OCI-LY7 (cell line): Measurements from ENCODE around the gene DNAI7. TPM values are rescaled to one million over a fixed set of nuclear protein-coding genes. Genes with fewer than 3 reads are reported as not detected.

Source experiments
- BruUV-seq: library from RNA; stranded (reverse); fragments of 400-500 nt; replicated peaks from 2 replicates; lab custom pipeline; 2021; lab: Mats Ljungman, UMichigan
- CTCF ChIA-PET: fragments of 300-600 bp; sonication (Branson Sonifier 250); formaldehyde crosslinking; loops from one replicate; lab custom pipeline; 2022; ENCODE audit warnings: antibody characterized with exemption; ENCODE audit not compliant: unreplicated experiment; lab: Charles Lee
- POLR2A ChIA-PET: fragments of 300-600 bp; sonication (Branson Sonifier 250); formaldehyde crosslinking; loops from one replicate; lab custom pipeline; 2022; ENCODE audit warnings: antibody characterized with exemption; lab: Charles Lee
- DNase-seq: peaks from one replicate; pipeline ENCODE4 v3.0.0-alpha.2; 2015; ENCODE audit warnings: low spot score
- H2AFZ ChIP-seq: fragments of 200-600 bp; sonication (generic), shearing (Covaris generic); 2 replicates; pipeline ENCODE4 v1.6.1; 2014; ENCODE audit warnings: mild to moderate bottlenecking, antibody characterized with exemption, low read length, moderate library complexity
- H3K27ac ChIP-seq: fragments of 200-600 bp; sonication (generic); 2 replicates; pipeline ENCODE4 v1.5.1; 2014; ENCODE audit warnings: mixed run types, low read depth, mild to moderate bottlenecking, moderate library complexity, low read length, inconsistent platforms; ENCODE audit not compliant: poor library complexity, severe bottlenecking
- H3K36me3 ChIP-seq: fragments of 200-600 bp; sonication (generic); 2 replicates; pipeline ENCODE4 v1.6.1; 2014; ENCODE audit warnings: mild to moderate bottlenecking, antibody characterized with exemption, low read length, moderate library complexity, mixed read lengths; ENCODE audit not compliant: insufficient read depth
- H3K4me1 ChIP-seq: fragments of 200-600 bp; sonication (generic); 2 replicates; pipeline ENCODE4 v1.5.1; 2014; ENCODE audit warnings: mild to moderate bottlenecking, low read length; ENCODE audit not compliant: insufficient read depth, poor library complexity, severe bottlenecking
- H3K4me2 ChIP-seq: fragments of 200-600 bp; sonication (generic); 2 replicates; pipeline ENCODE4 v1.6.1; 2014; ENCODE audit warnings: mild to moderate bottlenecking, low read length
- H3K4me3 ChIP-seq: fragments of 200-600 bp; sonication (generic); 2 replicates; pipeline ENCODE4 v1.5.1; 2014; ENCODE audit warnings: mild to moderate bottlenecking, low read depth, low read length; ENCODE audit not compliant: poor library complexity, severe bottlenecking
- H3K79me2 ChIP-seq: fragments of 200-600 bp; sonication (generic); 2 replicates; pipeline ENCODE4 v1.6.1; 2016; ENCODE audit warnings: low read depth, mild to moderate bottlenecking, low read length, moderate library complexity, mixed read lengths; ENCODE audit not compliant: insufficient read depth
- H3K9me2 ChIP-seq: fragments of 200-600 bp; sonication (generic); 2 replicates; pipeline ENCODE4 v1.6.1; 2016; ENCODE audit warnings: mild to moderate bottlenecking, low read length, mixed read lengths; ENCODE audit not compliant: insufficient read depth
- H3K9me3 ChIP-seq: fragments of 200-600 bp; sonication (generic); 2 replicates; pipeline ENCODE4 v1.6.1; 2014; ENCODE audit warnings: mild to moderate bottlenecking, mixed run types, low read length, mixed read lengths
- H4K20me1 ChIP-seq: fragments of 200-600 bp; sonication (generic); 2 replicates; pipeline ENCODE4 v1.6.1; 2014; ENCODE audit warnings: mild to moderate bottlenecking, antibody characterized with exemption, low read length, moderate library complexity, mixed read lengths; ENCODE audit not compliant: insufficient read depth
- EZH2phosphoT487 ChIP-seq: fragments of 200-600 bp; sonication (generic); IDR thresholded peaks from 2 replicates; pipeline ENCODE4 v1.6.1; 2018; ENCODE audit warnings: low read depth, borderline replicate concordance, mild to moderate bottlenecking, mixed run types, antibody characterized with exemption, low read length, moderate library complexity, mixed read lengths
- intact Hi-C: fragments of 100-400 bp; cut with micrococcal nuclease; formaldehyde crosslinking; loops from one replicate; pipeline ENCODE4 v1.10.0; 2022; ENCODE audit not compliant: unreplicated experiment
- total RNA-seq, 2 experiments: library from RNA; depleted of rRNA in 1 of 2; stranded (reverse); fragments of >200 nt in 1 of 2; shearing (Covaris generic) in 1 of 2; gene quantifications; 2 replicates each; pipeline ENCODE4 v1.2.3, GENCODE V29; 2014 to 2022
- TF ChIP-seq, protein P1 (sequence below): fragments of 200-600 bp; sonication (generic); conservative IDR thresholded peaks from 2 replicates; pipeline ENCODE4 v1.5.1; 2014; ENCODE audit warnings: mild to moderate bottlenecking, antibody characterized with exemption, low read length, moderate library complexity, mixed read lengths

Gene DNAI7
- total RNA-seq, 2 experiments from 2014 or later, result not detected

DNA sequence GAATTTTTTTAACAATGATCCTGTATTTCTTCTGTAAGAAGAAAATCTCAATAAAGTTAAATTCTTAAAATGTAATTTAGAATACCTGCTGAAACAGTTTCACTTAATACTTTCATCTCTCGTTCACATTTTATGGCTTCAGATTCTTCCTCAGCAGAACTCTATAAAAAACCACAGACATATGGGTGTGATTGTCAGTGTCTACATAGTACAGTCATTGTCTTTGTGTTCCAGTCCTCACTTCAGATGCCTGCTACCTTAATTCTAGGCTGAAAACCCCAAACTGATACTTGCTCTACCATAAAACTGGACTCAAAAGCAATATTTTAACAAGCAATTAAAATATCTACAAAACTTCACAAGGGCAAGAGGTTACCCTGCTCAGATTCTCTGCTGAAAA, 71.8 kb downstream of the DNAI7 start:
- H3K4me3 ChIP-seq, result no peak overlapping the region
- H4K20me1 ChIP-seq, result no peaks in the 10 kb centered on the region
- no TSS peak for BruUV-seq
- ChIA-PET POLR2A (interaction anchor here (1.0 to 2.4 kb wide), 3 partner anchors 15 to 130 kb away, joined by 3 to 10 read pairs (median 5); no protein-coding TSS in a partner anchor), CTCF (no interaction called here)
- no peaks in the 10 kb centered on the region; the same call in 1 of the 2 replicates for H3K36me3 ChIP-seq
- no peak for DNase-seq
- no peaks in the 10 kb centered on the region for H3K9me2 ChIP-seq
- intact Hi-C loops, result no loop called here
- TF ChIP-seq EZH2phosphoT487, result no peak
- TF ChIP-seq, protein P1, sequence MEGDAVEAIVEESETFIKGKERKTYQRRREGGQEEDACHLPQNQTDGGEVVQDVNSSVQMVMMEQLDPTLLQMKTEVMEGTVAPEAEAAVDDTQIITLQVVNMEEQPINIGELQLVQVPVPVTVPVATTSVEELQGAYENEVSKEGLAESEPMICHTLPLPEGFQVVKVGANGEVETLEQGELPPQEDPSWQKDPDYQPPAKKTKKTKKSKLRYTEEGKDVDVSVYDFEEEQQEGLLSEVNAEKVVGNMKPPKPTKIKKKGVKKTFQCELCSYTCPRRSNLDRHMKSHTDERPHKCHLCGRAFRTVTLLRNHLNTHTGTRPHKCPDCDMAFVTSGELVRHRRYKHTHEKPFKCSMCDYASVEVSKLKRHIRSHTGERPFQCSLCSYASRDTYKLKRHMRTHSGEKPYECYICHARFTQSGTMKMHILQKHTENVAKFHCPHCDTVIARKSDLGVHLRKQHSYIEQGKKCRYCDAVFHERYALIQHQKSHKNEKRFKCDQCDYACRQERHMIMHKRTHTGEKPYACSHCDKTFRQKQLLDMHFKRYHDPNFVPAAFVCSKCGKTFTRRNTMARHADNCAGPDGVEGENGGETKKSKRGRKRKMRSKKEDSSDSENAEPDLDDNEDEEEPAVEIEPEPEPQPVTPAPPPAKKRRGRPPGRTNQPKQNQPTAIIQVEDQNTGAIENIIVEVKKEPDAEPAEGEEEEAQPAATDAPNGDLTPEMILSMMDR, result no peak
- H3K9me3 ChIP-seq, result no peaks in the 10 kb centered on the region
- H3K4me1 ChIP-seq, result peaks cover 7% of the 10 kb centered on the region
- no peak overlapping the region for H2AFZ ChIP-seq
- no peaks in the 10 kb centered on the region for H3K79me2 ChIP-seq
- no peak overlapping the region for H3K4me2 ChIP-seq
- no peak overlapping the region for H3K27ac ChIP-seq

DNA sequence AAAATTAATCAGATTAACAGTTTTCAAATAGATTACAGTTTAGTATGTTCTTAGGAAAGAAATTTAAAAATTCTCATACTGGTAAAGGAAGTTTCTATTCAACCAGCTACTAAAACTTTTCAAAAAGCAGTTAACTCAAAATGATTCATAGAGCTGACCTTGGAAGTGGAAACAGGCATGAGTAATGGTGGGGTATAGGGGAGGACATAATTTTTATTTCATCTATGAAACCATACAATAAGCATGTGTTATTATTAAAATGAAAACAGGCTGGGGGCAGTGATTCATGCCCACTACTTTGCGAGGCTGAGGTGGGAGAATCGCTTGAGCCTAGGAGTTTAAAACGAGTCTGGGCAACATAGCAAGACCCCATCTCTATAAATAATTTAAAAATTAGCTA, 73.0 kb downstream of the DNAI7 start:
- intact Hi-C loops, result no loop called here
- Histone ChIP-seq H3K9me2 (no peaks in the 10 kb centered on the region), H3K4me3 (no peak overlapping the region), H3K4me1 (peaks cover 7% of the 10 kb centered on the region), H3K9me3 (no peaks in the 10 kb centered on the region), H3K79me2 (no peaks in the 10 kb centered on the region), H3K27ac (no peak overlapping the region), H2AFZ (no peak overlapping the region), H3K4me2 (no peak overlapping the region), H4K20me1 (no peaks in the 10 kb centered on the region), H3K36me3 (no peaks in the 10 kb centered on the region; the same call in 1 of the 2 replicates)
- no peak for DNase-seq
- CTCF ChIA-PET, result no interaction called here
- TF ChIP-seq, protein P1, result no peak
- TF ChIP-seq EZH2phosphoT487, result no peak
- POLR2A ChIA-PET, result interaction anchor here (0.8 to 1.6 kb wide), 6 partner anchors 14 to 131 kb away, joined by 3 to 7 read pairs (median 4); no protein-coding TSS in a partner anchor
- BruUV-seq, result no TSS peak

DNA sequence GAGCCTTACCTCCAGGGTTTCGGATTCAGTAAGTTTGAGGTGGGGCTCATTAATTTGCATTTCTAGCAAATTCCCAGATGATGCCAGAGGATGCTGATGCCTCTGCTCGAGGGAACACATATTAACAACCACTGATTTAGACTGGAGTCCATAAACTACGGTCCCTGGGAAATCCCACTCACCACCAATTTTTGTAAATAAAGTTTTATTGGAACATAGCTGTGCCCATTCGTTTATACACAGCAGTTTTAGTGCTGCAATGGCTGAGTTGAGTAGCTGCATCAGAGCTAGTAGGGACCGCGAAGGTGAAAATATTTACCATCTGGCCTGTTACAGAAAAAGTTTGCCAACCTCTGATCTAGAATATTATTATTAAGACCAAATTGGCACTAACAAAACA, 73.8 kb downstream of the DNAI7 start:
- Histone ChIP-seq H2AFZ (no peak overlapping the region), H3K27ac (no peak overlapping the region), H4K20me1 (no peaks in the 10 kb centered on the region), H3K79me2 (no peaks in the 10 kb centered on the region), H3K4me1 (peaks cover 7% of the 10 kb centered on the region), H3K36me3 (no peaks in the 10 kb centered on the region; the same call in 1 of the 2 replicates), H3K9me3 (no peaks in the 10 kb centered on the region), H3K4me3 (no peak overlapping the region), H3K4me2 (no peak overlapping the region), H3K9me2 (no peaks in the 10 kb centered on the region)
- ChIA-PET CTCF (no interaction called here), POLR2A (interaction anchor here (1.0 to 1.6 kb wide), 4 partner anchors 13 to 128 kb away, joined by 3 to 4 read pairs (median 4); no protein-coding TSS in a partner anchor)
- intact Hi-C loops, result no loop called here
- no peak for DNase-seq
- no peak for TF ChIP-seq EZH2phosphoT487
- TF ChIP-seq, protein P1, result no peak
- BruUV-seq, result no TSS peak
